Measurements from ENCODE around the gene HSBP1L1. TPM values are rescaled to one million over a fixed set of nuclear protein-coding genes. Genes with fewer than 3 reads are reported as not detected.

The HSBP1L1 gene
- polyA plus RNA-seq, 2 donors, result 26.0 to 96.9 TPM

GRCh38 chr18:79928563-79928960 is 35.9 kb upstream of the HSBP1L1 start:
- Histone ChIP-seq H3K27me3 (ENCODE audit: control insufficient read depth in 1 of 2, insufficient read depth in 2 of 2, low read length in 2 of 2) (no peaks in the 10 kb centered on the region), H3K4me1 (ENCODE audit: control insufficient read depth in 2 of 2, insufficient read depth in 2 of 2, low read length in 1 of 2) (peaks cover 0 to 3% of the 10 kb centered on the region in 2 donors), H3K27ac (ENCODE audit: low read depth in 2 of 2, low read length in 1 of 2) (no peak overlapping the region), H3K9me3 (ENCODE audit: control insufficient read depth in 2 of 2, insufficient read depth in 1 of 2, low read depth in 1 of 2, low read length in 1 of 2) (peaks cover under 1 to 5% of the 10 kb centered on the region in 2 donors), H3K36me3 (ENCODE audit: control insufficient read depth in 2 of 2, insufficient read depth in 2 of 2, low read length in 1 of 2) (peaks cover 0 to 22% of the 10 kb centered on the region in 2 donors), H3K4me3 (ENCODE audit: low read depth in 1 of 2, low read length in 2 of 2) (no peak overlapping the region)
- WGBS, 2 donors, result 96 to 98% methylated on average over 8 to 9 of the region's 9 CpGs

- H3K9me3 ChIP-seq (ENCODE audit: control insufficient read depth in 2 of 2, insufficient read depth in 1 of 2, low read depth in 1 of 2, low read length in 1 of 2), result peaks cover 3 to 12% of the 10 kb centered on the region in 2 donors
- no peak overlapping the region for H3K4me3 ChIP-seq (ENCODE audit: low read depth in 1 of 2, low read length in 2 of 2)
- WGBS, 2 donors, result 96 to 98% methylated on average over 2 of the region's 2 CpGs
- H3K4me1 ChIP-seq (ENCODE audit: control insufficient read depth in 2 of 2, insufficient read depth in 2 of 2, low read length in 1 of 2), result peaks cover 0 to 3% of the 10 kb centered on the region in 2 donors
- H3K27ac ChIP-seq (ENCODE audit: low read depth in 2 of 2, low read length in 1 of 2), result no peak overlapping the region
- peaks cover 0 to 22% of the 10 kb centered on the region in 2 donors for H3K36me3 ChIP-seq (ENCODE audit: control insufficient read depth in 2 of 2, insufficient read depth in 2 of 2, low read length in 1 of 2)
- no peaks in the 10 kb centered on the region for H3K27me3 ChIP-seq (ENCODE audit: control insufficient read depth in 1 of 2, insufficient read depth in 2 of 2, low read length in 2 of 2)
These were observed 34.3 kb upstream of the HSBP1L1 start for GRCh38 chr18:79930020-79930642.

GRCh38 chr18:79931475-79931874 is 33.0 kb upstream of the HSBP1L1 start:
- no peak overlapping the region for H3K4me3 ChIP-seq (ENCODE audit: low read depth in 1 of 2, low read length in 2 of 2)
- no peaks in the 10 kb centered on the region for H3K4me1 ChIP-seq (ENCODE audit: control insufficient read depth in 2 of 2, insufficient read depth in 2 of 2, low read length in 1 of 2)
- peaks cover 3 to 21% of the 10 kb centered on the region in 2 donors for H3K9me3 ChIP-seq (ENCODE audit: control insufficient read depth in 2 of 2, insufficient read depth in 1 of 2, low read depth in 1 of 2, low read length in 1 of 2)
- H3K27me3 ChIP-seq (ENCODE audit: control insufficient read depth in 1 of 2, insufficient read depth in 2 of 2, low read length in 2 of 2), result no peaks in the 10 kb centered on the region
- peaks cover 0 to 29% of the 10 kb centered on the region in 2 donors for H3K36me3 ChIP-seq (ENCODE audit: control insufficient read depth in 2 of 2, insufficient read depth in 2 of 2, low read length in 1 of 2)
- WGBS, 2 donors, result 94 to 98% methylated on average over 2 of the region's 2 CpGs
- no peak overlapping the region for H3K27ac ChIP-seq (ENCODE audit: low read depth in 2 of 2, low read length in 1 of 2)

- no peak overlapping the region for H3K4me3 ChIP-seq (ENCODE audit: low read depth in 1 of 2, low read length in 2 of 2)
These were observed 31.5 kb upstream of the HSBP1L1 start for GRCh38 chr18:79932907-79933306.

GRCh38 chr18:79933765-79934164 is 30.7 kb upstream of the HSBP1L1 start:
- no peak overlapping the region for H3K4me3 ChIP-seq (ENCODE audit: low read depth in 1 of 2, low read length in 2 of 2)
- H3K36me3 ChIP-seq (ENCODE audit: control insufficient read depth in 2 of 2, insufficient read depth in 2 of 2, low read length in 1 of 2), result peaks cover 0 to 34% of the 10 kb centered on the region in 2 donors
- no peaks in the 10 kb centered on the region for H3K4me1 ChIP-seq (ENCODE audit: control insufficient read depth in 2 of 2, insufficient read depth in 2 of 2, low read length in 1 of 2)
- 79 to 88% methylated on average over 10 of the region's 10 CpGs for WGBS, 2 donors
- peaks cover 3 to 21% of the 10 kb centered on the region in 2 donors for H3K9me3 ChIP-seq (ENCODE audit: control insufficient read depth in 2 of 2, insufficient read depth in 1 of 2, low read depth in 1 of 2, low read length in 1 of 2)
- no peak overlapping the region for H3K27ac ChIP-seq (ENCODE audit: low read depth in 2 of 2, low read length in 1 of 2)
- H3K27me3 ChIP-seq (ENCODE audit: control insufficient read depth in 1 of 2, insufficient read depth in 2 of 2, low read length in 2 of 2), result no peaks in the 10 kb centered on the region

More at GRCh38 chr18:79932907-79933306, 31.5 kb upstream of the HSBP1L1 start:
- no peaks in the 10 kb centered on the region for H3K4me1 ChIP-seq (ENCODE audit: control insufficient read depth in 2 of 2, insufficient read depth in 2 of 2, low read length in 1 of 2)
- no peak overlapping the region for H3K27ac ChIP-seq (ENCODE audit: low read depth in 2 of 2, low read length in 1 of 2)
- peaks cover 3 to 21% of the 10 kb centered on the region in 2 donors for H3K9me3 ChIP-seq (ENCODE audit: control insufficient read depth in 2 of 2, insufficient read depth in 1 of 2, low read depth in 1 of 2, low read length in 1 of 2)
- H3K27me3 ChIP-seq (ENCODE audit: control insufficient read depth in 1 of 2, insufficient read depth in 2 of 2, low read length in 2 of 2), result no peaks in the 10 kb centered on the region
- WGBS, 2 donors, result 95 to 97% methylated on average over 3 of the region's 3 CpGs
- peaks cover 0 to 38% of the 10 kb centered on the region in 2 donors for H3K36me3 ChIP-seq (ENCODE audit: control insufficient read depth in 2 of 2, insufficient read depth in 2 of 2, low read length in 1 of 2)

GRCh38 chr18:79934311-79935097 is 29.9 kb upstream of the HSBP1L1 start:
- Histone ChIP-seq H3K4me1 (ENCODE audit: control insufficient read depth in 2 of 2, insufficient read depth in 2 of 2, low read length in 1 of 2) (no peaks in the 10 kb centered on the region), H3K27me3 (ENCODE audit: control insufficient read depth in 1 of 2, insufficient read depth in 2 of 2, low read length in 2 of 2) (no peaks in the 10 kb centered on the region), H3K9me3 (ENCODE audit: control insufficient read depth in 2 of 2, insufficient read depth in 1 of 2, low read depth in 1 of 2, low read length in 1 of 2) (peaks cover 3 to 18% of the 10 kb centered on the region in 2 donors), H3K27ac (ENCODE audit: low read depth in 2 of 2, low read length in 1 of 2) (no peak overlapping the region), H3K4me3 (ENCODE audit: low read depth in 1 of 2, low read length in 2 of 2) (no peak overlapping the region), H3K36me3 (ENCODE audit: control insufficient read depth in 2 of 2, insufficient read depth in 2 of 2, low read length in 1 of 2) (peaks cover 0 to 29% of the 10 kb centered on the region in 2 donors)
- WGBS, 2 donors, result 68 to 80% methylated on average over 8 of the region's 8 CpGs

GRCh38 chr18:79935098-79935480 is 29.4 kb upstream of the HSBP1L1 start:
- Histone ChIP-seq H3K36me3 (ENCODE audit: control insufficient read depth in 2 of 2, insufficient read depth in 2 of 2, low read length in 1 of 2) (peaks cover 0 to 29% of the 10 kb centered on the region in 2 donors), H3K27me3 (ENCODE audit: control insufficient read depth in 1 of 2, insufficient read depth in 2 of 2, low read length in 2 of 2) (no peaks in the 10 kb centered on the region), H3K4me1 (ENCODE audit: control insufficient read depth in 2 of 2, insufficient read depth in 2 of 2, low read length in 1 of 2) (peaks cover 0 to 2% of the 10 kb centered on the region in 2 donors), H3K27ac (ENCODE audit: low read depth in 2 of 2, low read length in 1 of 2) (no peak overlapping the region), H3K4me3 (ENCODE audit: low read depth in 1 of 2, low read length in 2 of 2) (no peak overlapping the region), H3K9me3 (ENCODE audit: control insufficient read depth in 2 of 2, insufficient read depth in 1 of 2, low read depth in 1 of 2, low read length in 1 of 2) (peaks cover 3 to 16% of the 10 kb centered on the region in 2 donors)
- 74 to 88% methylated on average over 5 of the region's 5 CpGs for WGBS, 2 donors

GRCh38 chr18:79935499-79935898 is 28.9 kb upstream of the HSBP1L1 start:
- 97 to 100% methylated on average over 3 of the region's 3 CpGs for WGBS, 2 donors

GRCh38 chr18:79935925-79936324 is 28.5 kb upstream of the HSBP1L1 start:
- Histone ChIP-seq H3K27ac (ENCODE audit: low read depth in 2 of 2, low read length in 1 of 2) (no peak overlapping the region), H3K9me3 (ENCODE audit: control insufficient read depth in 2 of 2, insufficient read depth in 1 of 2, low read depth in 1 of 2, low read length in 1 of 2) (peaks cover 3 to 16% of the 10 kb centered on the region in 2 donors), H3K36me3 (ENCODE audit: control insufficient read depth in 2 of 2, insufficient read depth in 2 of 2, low read length in 1 of 2) (peaks cover 0 to 35% of the 10 kb centered on the region in 2 donors), H3K4me3 (ENCODE audit: low read depth in 1 of 2, low read length in 2 of 2) (no peak overlapping the region), H3K27me3 (ENCODE audit: control insufficient read depth in 1 of 2, insufficient read depth in 2 of 2, low read length in 2 of 2) (no peaks in the 10 kb centered on the region), H3K4me1 (ENCODE audit: control insufficient read depth in 2 of 2, insufficient read depth in 2 of 2, low read length in 1 of 2) (peaks cover 0 to 3% of the 10 kb centered on the region in 2 donors)
- 97% methylated on average over 6 of the region's 6 CpGs for WGBS, 2 donors

More at GRCh38 chr18:79935499-79935898, 28.9 kb upstream of the HSBP1L1 start:
- H3K27ac ChIP-seq (ENCODE audit: low read depth in 2 of 2, low read length in 1 of 2), result no peak overlapping the region
- H3K9me3 ChIP-seq (ENCODE audit: control insufficient read depth in 2 of 2, insufficient read depth in 1 of 2, low read depth in 1 of 2, low read length in 1 of 2), result peaks cover 3 to 16% of the 10 kb centered on the region in 2 donors
- peaks cover 0 to 3% of the 10 kb centered on the region in 2 donors for H3K4me1 ChIP-seq (ENCODE audit: control insufficient read depth in 2 of 2, insufficient read depth in 2 of 2, low read length in 1 of 2)
- no peaks in the 10 kb centered on the region for H3K27me3 ChIP-seq (ENCODE audit: control insufficient read depth in 1 of 2, insufficient read depth in 2 of 2, low read length in 2 of 2)
- no peak overlapping the region for H3K4me3 ChIP-seq (ENCODE audit: low read depth in 1 of 2, low read length in 2 of 2)
- peaks cover 0 to 31% of the 10 kb centered on the region in 2 donors for H3K36me3 ChIP-seq (ENCODE audit: control insufficient read depth in 2 of 2, insufficient read depth in 2 of 2, low read length in 1 of 2)
